HEK293 (cell line): Measurements from ENCODE around the gene BCL2.
"Not testable (repeated sequence)": the region's sequence is repeated elsewhere in the genome, so short reads cannot be mapped to it uniquely, and the experiment has no call there.

Experiments used
- CTCF ChIA-PET: fragments of 350-600 bp; formaldehyde crosslinking; extraction: SDS; loops from one replicate; lab custom pipeline; 2021; ENCODE audit warnings: antibody characterized with exemption; lab: Yijun Ruan, JAX
- POLR2A ChIA-PET: fragments of 300-600 bp; formaldehyde crosslinking; extraction: SDS; loops from one replicate; lab custom pipeline; 2020; ENCODE audit warnings: antibody characterized with exemption, inconsistent platforms; lab: Yijun Ruan, JAX
- H3K27ac ChIP-seq: fragments of 200-500 bp; sonication (Bioruptor generic); 2 replicates; pipeline ENCODE4 v1.5.1; 2014; ENCODE audit warnings: low read depth, low read length, control low read depth, inconsistent platforms; ENCODE audit errors: extremely low read depth
- H3K36me3 ChIP-seq, 2 experiments: fragments of 200-500 bp in 1 of 2; sonication (Bioruptor generic) in 1 of 2; 1 replicate in 1 of 2; 2 replicates in 1 of 2; pipeline ENCODE4 v1.5.1; 2014 to 2017; ENCODE audit warnings: inconsistent platforms in 2 of 2, low read length in 2 of 2; ENCODE audit not compliant: control insufficient read depth in 2 of 2, insufficient read depth in 1 of 2
- H3K4me1 ChIP-seq: fragments of 200-500 bp; sonication (Bioruptor generic); 2 replicates; pipeline ENCODE4 v1.5.1; 2014; ENCODE audit warnings: mild to moderate bottlenecking, low read length, inconsistent platforms; ENCODE audit not compliant: control insufficient read depth, insufficient read depth
- H3K4me3 ChIP-seq: 2 replicates; pipeline ENCODE4 v1.5.1; 2011; ENCODE audit warnings: low read depth, mild to moderate bottlenecking, control low read depth, low read length, moderate library complexity
- H3K9me3 ChIP-seq: fragments of 200-500 bp; sonication (Bioruptor generic); 2 replicates; pipeline ENCODE4 v1.5.1; 2014; ENCODE audit warnings: low read depth, low read length, inconsistent platforms; ENCODE audit not compliant: control insufficient read depth, insufficient read depth
- CTCF ChIP-seq: fragments of 450-650 bp; formaldehyde crosslinking; IDR thresholded peaks from 2 replicates; pipeline ENCODE4 v1.5.1; 2016; ENCODE audit warnings: missing biosample characterization, missing genetic modification characterization
- ELK4 ChIP-seq: IDR thresholded peaks from 2 replicates; pipeline ENCODE4 v1.6.1; 2011; ENCODE audit warnings: mild to moderate bottlenecking, low read depth, low read length, borderline replicate concordance
- GLI4 ChIP-seq: fragments of 450-650 bp; formaldehyde crosslinking; IDR thresholded peaks from 2 replicates; pipeline ENCODE4 v1.5.1; 2016; ENCODE audit warnings: missing biosample characterization, missing genetic modification characterization
- INSM2 ChIP-seq: fragments of 450-650 bp; formaldehyde crosslinking; IDR thresholded peaks from 2 replicates; pipeline ENCODE4 v1.5.1; 2016; ENCODE audit warnings: missing biosample characterization, missing genetic modification characterization
- KLF9 ChIP-seq: fragments of 450-650 bp; formaldehyde crosslinking; IDR thresholded peaks from 2 replicates; pipeline ENCODE4 v1.5.1; 2016; ENCODE audit warnings: missing biosample characterization, missing genetic modification characterization, low read depth
- OVOL3 ChIP-seq: fragments of 450-650 bp; formaldehyde crosslinking; IDR thresholded peaks from 2 replicates; pipeline ENCODE4 v1.5.1; 2016; ENCODE audit warnings: missing biosample characterization, missing genetic modification characterization
- PRDM10 ChIP-seq: fragments of 450-650 bp; formaldehyde crosslinking; IDR thresholded peaks from 2 replicates; pipeline ENCODE4 v1.5.1; 2016; ENCODE audit warnings: missing biosample characterization, missing genetic modification characterization
- REPIN1 ChIP-seq: fragments of 450-650 bp; formaldehyde crosslinking; IDR thresholded peaks from 2 replicates; pipeline ENCODE4 v1.5.1; 2017; ENCODE audit warnings: missing biosample characterization, missing genetic modification characterization, low read depth
- REST ChIP-seq: fragments of 450-650 bp; formaldehyde crosslinking; IDR thresholded peaks from 2 replicates; pipeline ENCODE4 v1.5.1; 2016; ENCODE audit warnings: missing biosample characterization, missing genetic modification characterization
- ZNF146 ChIP-seq: fragments of 450-650 bp; formaldehyde crosslinking; IDR thresholded peaks from 2 replicates; pipeline ENCODE4 v1.5.1; 2016; ENCODE audit warnings: missing biosample characterization, missing genetic modification characterization
- ZNF184 ChIP-seq: fragments of 450-650 bp; IDR thresholded peaks from 2 replicates; pipeline ENCODE4 v1.5.1; 2018; ENCODE audit warnings: missing biosample characterization, mild to moderate bottlenecking, missing genetic modification characterization
- ZNF274 ChIP-seq, 2 experiments: fragments of 200-500 bp in 1 of 2; fragments of 450-650 bp in 1 of 2; sonication (Bioruptor generic) in 1 of 2; formaldehyde crosslinking in 1 of 2; IDR thresholded peaks; 2 replicates each; pipeline versions ENCODE4 v1.5.1 to v1.6.1; 2014 to 2016; ENCODE audit warnings: borderline replicate concordance in 1 of 2, inconsistent platforms in 1 of 2, low read length in 1 of 2, missing biosample characterization in 1 of 2, missing genetic modification characterization in 1 of 2
- ZNF510 ChIP-seq: fragments of 450-650 bp; formaldehyde crosslinking; IDR thresholded peaks from 2 replicates; pipeline ENCODE4 v1.5.1; 2018; ENCODE audit warnings: mild to moderate bottlenecking, missing genetic modification characterization, missing biosample characterization; ENCODE audit not compliant: insufficient replicate concordance
- ZNF529 ChIP-seq: fragments of 450-650 bp; formaldehyde crosslinking; IDR thresholded peaks from 2 replicates; pipeline ENCODE4 v1.5.1; 2017; ENCODE audit warnings: missing genetic modification characterization, missing biosample characterization; ENCODE audit not compliant: insufficient replicate concordance
- ZNF580 ChIP-seq: fragments of 450-650 bp; formaldehyde crosslinking; IDR thresholded peaks from 2 replicates; pipeline ENCODE4 v1.5.1; 2016; ENCODE audit warnings: missing biosample characterization, missing genetic modification characterization
- ZNF776 ChIP-seq: fragments of 450-650 bp; formaldehyde crosslinking; IDR thresholded peaks from 2 replicates; pipeline ENCODE4 v1.5.0; 2017; ENCODE audit warnings: missing biosample characterization, missing genetic modification characterization, borderline replicate concordance
- ZNF791 ChIP-seq: fragments of 450-650 bp; formaldehyde crosslinking; IDR thresholded peaks from 2 replicates; pipeline ENCODE4 v1.5.1; 2016; ENCODE audit warnings: missing biosample characterization, missing genetic modification characterization
- ZSCAN16 ChIP-seq: fragments of 450-650 bp; formaldehyde crosslinking; IDR thresholded peaks from 2 replicates; pipeline ENCODE4 v1.5.1; 2016; ENCODE audit warnings: missing biosample characterization, missing genetic modification characterization
- ZSCAN4 ChIP-seq: fragments of 450-650 bp; formaldehyde crosslinking; IDR thresholded peaks from 2 replicates; pipeline ENCODE4 v1.5.1; 2017; ENCODE audit warnings: missing biosample characterization, missing genetic modification characterization

Gene BCL2

GRCh38 chr18:63201456-63201855 is 118.1 kb downstream of the BCL2 start:
- H3K27ac ChIP-seq, H3K4me1 ChIP-seq, H3K36me3 ChIP-seq, H3K4me3 ChIP-seq, CTCF ChIA-PET, H3K9me3 ChIP-seq, POLR2A ChIA-PET: not testable (repeated sequence)
- TF ChIP-seq ZNF146 (tag by site-specific recombination) (peak; percentile 73; the same call in 1 of the 2 replicates), ZNF580 (peak; percentile 84)

GRCh38 chr18:63199743-63200241 is 119.8 kb downstream of the BCL2 start:
- Histone ChIP-seq H3K4me3 (no peak overlapping the region), H3K27ac (no peak overlapping the region), H3K4me1 (peaks cover 10% of the 10 kb centered on the region), H3K36me3 (no peaks in the 10 kb centered on the region), H3K9me3 (no peaks in the 10 kb centered on the region)
- ChIA-PET POLR2A (no interaction called here), CTCF (no interaction called here)
- peak; percentile 81 for TF ChIP-seq ZSCAN4 (tag by site-specific recombination)
- no peak for TF ChIP-seq INSM2
- TF ChIP-seq ZNF510 (tag by site-specific recombination): no peak
- 0 out of 2 replicates have a peak, but pooled peaks have one; percentile 1 for TF ChIP-seq OVOL3 (tag by site-specific recombination)
- TF ChIP-seq ZNF776 (tag by site-specific recombination): no peak
- no peak for TF ChIP-seq ELK4
- no peak for TF ChIP-seq ZNF529 (tag by site-specific recombination)
- TF ChIP-seq CTCF: no peak
- 0 out of 2 replicates have a peak, but pooled peaks have one; percentile 3 for TF ChIP-seq ZNF791 (tag by site-specific recombination)
- no peak for TF ChIP-seq ZNF274 (IDR thresholded peaks at IDR 0.05; ENCODE audit: low read length)
- no peak for TF ChIP-seq ZNF274 (tag by site-specific recombination; IDR thresholded peaks at IDR 0.05; ENCODE audit: borderline replicate concordance)
- TF ChIP-seq KLF9: no peak
- TF ChIP-seq PRDM10 (tag by site-specific recombination): no peak
- no peak for TF ChIP-seq ZNF184 (tag by site-specific recombination)
- no peak for TF ChIP-seq ZSCAN16 (tag by site-specific recombination)
- no peak for TF ChIP-seq REST (tag by site-specific recombination)
- no peak for TF ChIP-seq GLI4
- TF ChIP-seq REPIN1 (tag by site-specific recombination): no peak
